Prostate gland (tissue), 2 donors: Measurements from ENCODE around the gene FAM124B.

Experiments
- CTCF ChIP-seq, 4 experiments: fragments of 200-600 bp in 2 of 4; fragments of 450-650 bp in 2 of 4; sonication (generic) in 2 of 4; IDR thresholded peaks; 1 replicate in 3 of 4; 2 replicates in 1 of 4; pipeline ENCODE4 v1.5.1; 2016 to 2019; ENCODE audit warnings: antibody characterized with exemption in 4 of 4, mild to moderate bottlenecking in 2 of 4, moderate library complexity in 2 of 4
- POLR2A ChIP-seq: fragments of 450-650 bp; IDR thresholded peaks from one replicate; pipeline ENCODE4 v1.6.1; 2016; ENCODE audit warnings: antibody characterized with exemption, mild to moderate bottlenecking
- POLR2AphosphoS5 ChIP-seq: sonication (generic); formaldehyde crosslinking; IDR thresholded peaks from one replicate; pipeline ENCODE4 v1.6.1; 2017; ENCODE audit warnings: antibody characterized with exemption

DNA sequence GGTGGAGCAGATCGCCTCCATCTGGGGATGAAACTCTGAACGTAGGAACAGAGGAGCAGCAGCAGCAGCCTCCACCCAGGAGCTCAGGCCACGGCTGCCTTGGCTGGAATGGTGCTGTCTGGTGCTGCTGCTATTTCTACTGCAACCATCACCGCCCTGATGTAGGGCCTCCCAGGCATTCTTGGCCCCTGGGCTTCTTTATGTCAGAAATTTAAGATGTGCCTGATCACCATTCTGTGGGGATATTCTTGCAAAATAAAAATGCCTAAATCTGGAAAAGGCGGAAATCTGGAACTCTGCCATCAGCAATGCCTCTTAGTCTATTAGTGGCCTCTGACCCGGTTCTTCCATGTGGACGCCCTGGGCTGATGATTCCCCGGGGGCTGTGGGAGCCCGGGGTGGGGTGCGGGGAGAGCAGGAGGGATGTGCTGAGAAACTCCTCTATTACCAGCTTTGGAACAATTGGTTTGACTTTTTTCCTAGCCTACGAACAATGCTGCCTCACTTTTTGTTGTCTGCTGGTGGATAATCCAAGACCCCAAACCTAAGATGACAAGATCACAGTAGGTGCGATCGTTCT lies 47.2 kb downstream of the FAM124B start:
- TF ChIP-seq POLR2AphosphoS5, result no peak
- no peak for TF ChIP-seq CTCF (IDR thresholded peaks at IDR 0.05)
- no peak for TF ChIP-seq POLR2A
